H1 (cell line): ENCODE data around the gene TTC31. TPM values are rescaled to one million over a fixed set of nuclear protein-coding genes. Genes with fewer than 3 reads are reported as not detected.

Experiments used
- CHD2 ChIP-seq: IDR thresholded peaks from 2 replicates; pipeline ENCODE4 v1.6.1; 2012; ENCODE audit warnings: low read length, improper control_type of control experiment
- EZH2 ChIP-seq: fragments of 200-600 bp; sonication (generic); IDR thresholded peaks from 2 replicates; pipeline ENCODE4 v1.7.1; 2012; ENCODE audit warnings: low read depth, mild to moderate bottlenecking, moderate library complexity, low read length, inconsistent platforms; ENCODE audit not compliant: severe bottlenecking
- KDM1A ChIP-seq: fragments of 200-600, 300-600 bp; sonication (generic); IDR thresholded peaks from 2 replicates; pipeline ENCODE4 v1.7.1; 2016; ENCODE audit warnings: mild to moderate bottlenecking, low read length, borderline replicate concordance
- KDM5A ChIP-seq: fragments of 200-600 bp; IDR thresholded peaks from 2 replicates; pipeline ENCODE4 v1.7.1; 2012; ENCODE audit warnings: mild to moderate bottlenecking, low read length, inconsistent platforms, mixed read lengths
- POLR2A ChIP-seq, 2 experiments: IDR thresholded peaks; 1 replicate in 1 of 2; 2 replicates in 1 of 2; pipeline ENCODE4 v1.6.1; 2011; ENCODE audit warnings: low read depth in 2 of 2, low read length in 2 of 2, mild to moderate bottlenecking in 2 of 2; ENCODE audit errors: control extremely low read depth in 1 of 2
- SIRT6 ChIP-seq: IDR thresholded peaks from one replicate; pipeline ENCODE4 v1.7.1; 2012; ENCODE audit warnings: low read length, inconsistent platforms
- TAF1 ChIP-seq: IDR thresholded peaks from 2 replicates; pipeline ENCODE4 v1.6.1; 2011; ENCODE audit warnings: mild to moderate bottlenecking, low read depth, low read length
- YY1 ChIP-seq: IDR thresholded peaks from 2 replicates; pipeline ENCODE4 v1.6.1; 2011; ENCODE audit warnings: low read depth, mild to moderate bottlenecking, low read length
- polyA plus RNA-seq, 7 experiments: library from polyadenylated mRNA; depleted of rRNA in 3 of 7; stranded (reverse) in 5 of 7; unstranded in 2 of 7; fragments of >200 nt in 5 of 7; fragments of 200-250 nt in 2 of 7; gene quantifications; 1 replicate in 5 of 7; 2 replicates in 1 of 7; 4 replicates in 1 of 7; pipeline versions ENCODE4 v1.2.1 to v1.2.3, GENCODE V29; 2011 to 2013; ENCODE audit warnings: missing spikeins in 2 of 7, mixed read lengths in 2 of 7
- total RNA-seq: library from RNA; stranded (reverse); fragmentation: NEBNext Ultra II Directional; extraction: Animal tissue kit (Norgen Biotek cat#: 25700); gene quantifications from 2 replicates; pipeline ENCODE4 v1.2.1, GENCODE V29; 2021

Gene TTC31
- total and polyA plus RNA-seq, 2 of the 8 experiments (the other 6 are each of a cell fraction or from before 2014, with no cell fraction given) = 28.8 to 29.9 TPM

- TF ChIP-seq TAF1 (peak; percentile 29; the same call in 1 of the 2 replicates), KDM1A (no peak), KDM5A (peak; percentile 80), SIRT6 (no peak), EZH2 (no peak), CHD2 (peak; percentile 86), YY1 (peak; percentile 72; the same call in 1 of the 2 replicates), POLR2A (IDR thresholded peaks at IDR 0.05; ENCODE audit: control extremely low read depth in 1 of 2, low read depth in 2 of 2, low read length in 2 of 2) (peak in 1 of 2 experiments; percentile 83; a peak in 2 of 3 replicates)
These were observed 24.5 kb upstream of the TTC31 start, which contains the start of gene WBP1 (continued) for GRCh38 chr2:74458132-74458937.
